HG02884 (cell line): Measurements from ENCODE around the gene SHPK.

Source experiments
- ATAC-seq: cut with Tn5 transposase; IDR thresholded peaks from one replicate; pipeline ENCODE4 v1.9.1; 2021; ENCODE audit warnings: mild to moderate bottlenecking, moderate library complexity; ENCODE audit not compliant: unreplicated experiment

SHPK gene

GRCh38 chr17:3636154-3636907, at the start of gene SHPK, which contains the start of gene CTNS:
SHPK (minus strand) TSS chr17:3636250; CDS start chr17:3636219, 31 bp downstream.
CTNS (plus strand) TSS chr17:3636760; CDS start chr17:3640207, 3,447 bp downstream.
- ATAC-seq: peak; percentile 88

- ATAC-seq: no peak
Observed at GRCh38 chr17:3685174-3685573, 49.1 kb upstream of the SHPK start.

DNA sequence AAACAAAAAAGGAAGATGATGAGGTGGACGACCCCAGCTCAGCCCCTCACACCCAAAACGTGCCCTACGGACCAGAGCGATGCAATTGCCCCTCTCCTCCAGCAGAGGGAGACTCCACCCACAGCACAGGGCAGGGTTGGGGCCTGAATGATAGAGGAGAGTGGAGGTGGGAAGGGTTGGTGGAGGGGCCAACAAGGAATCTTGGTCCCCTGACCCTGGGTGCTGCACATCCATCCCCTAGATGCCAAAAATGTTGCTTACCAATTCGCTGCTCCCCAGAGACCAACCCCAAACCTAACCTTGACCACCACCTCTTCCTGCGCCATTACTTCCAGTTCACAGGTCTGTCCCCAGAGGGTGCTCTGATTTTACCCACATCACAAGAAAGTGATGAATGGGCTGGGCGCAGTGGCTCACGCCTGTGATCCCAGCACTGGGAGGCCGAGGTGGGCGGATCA, 47.0 kb upstream of the SHPK start:
- no peak for ATAC-seq

- ATAC-seq: no peak
Observed at GRCh38 chr17:3682033-3682432, 46.0 kb upstream of the SHPK start.

- ATAC-seq: no peak
Observed at GRCh38 chr17:3681565-3681964, 45.5 kb upstream of the SHPK start.

- ATAC-seq: no peak
Observed at GRCh38 chr17:3681057-3681456, 45.0 kb upstream of the SHPK start.

DNA sequence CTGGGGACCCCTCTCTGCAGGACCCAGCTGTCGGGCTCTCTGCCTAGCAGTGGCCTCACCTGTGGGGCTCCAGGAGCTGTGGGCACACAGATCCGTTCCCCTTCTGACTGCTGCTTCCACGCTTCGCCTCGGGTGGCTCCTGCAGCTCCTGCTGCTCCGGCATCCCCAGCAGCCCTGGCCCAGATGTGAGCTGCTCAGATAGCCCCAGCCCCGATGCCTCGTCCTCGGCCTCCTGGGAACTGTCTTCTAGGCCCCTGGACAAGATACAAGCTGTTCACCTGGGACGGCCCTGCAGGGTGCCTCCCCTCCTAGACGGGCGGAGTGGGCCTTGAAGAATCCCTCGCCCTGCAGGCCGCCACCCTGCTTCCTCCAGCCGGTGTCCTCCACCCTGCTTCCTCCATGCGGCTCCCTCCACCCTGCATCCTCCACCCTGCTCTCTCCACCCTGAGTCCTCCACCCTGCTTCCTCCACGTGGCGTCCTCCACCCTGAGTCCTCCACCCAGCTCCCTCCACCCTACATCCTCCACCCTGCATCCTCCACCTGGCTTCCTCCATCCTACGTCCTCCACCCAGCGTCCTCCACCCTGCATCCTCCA, 43.6 kb upstream of the SHPK start:
- ATAC-seq: no peak

- no peak for ATAC-seq
Observed at GRCh38 chr17:3678821-3679530, 42.9 kb upstream of the SHPK start.

GRCh38 chr17:3678095-3678820, 42.2 kb upstream of the SHPK start:
- no peak for ATAC-seq

- ATAC-seq: no peak
Observed at GRCh38 chr17:3675886-3676285, 39.8 kb upstream of the SHPK start.

- ATAC-seq: no peak
Observed at GRCh38 chr17:3672571-3672970, 36.5 kb upstream of the SHPK start.

- ATAC-seq: no peak
Observed at GRCh38 chr17:3669548-3669947, 33.5 kb upstream of the SHPK start.

GRCh38 chr17:3669085-3669347, 33.0 kb upstream of the SHPK start:
- ATAC-seq: no peak

DNA sequence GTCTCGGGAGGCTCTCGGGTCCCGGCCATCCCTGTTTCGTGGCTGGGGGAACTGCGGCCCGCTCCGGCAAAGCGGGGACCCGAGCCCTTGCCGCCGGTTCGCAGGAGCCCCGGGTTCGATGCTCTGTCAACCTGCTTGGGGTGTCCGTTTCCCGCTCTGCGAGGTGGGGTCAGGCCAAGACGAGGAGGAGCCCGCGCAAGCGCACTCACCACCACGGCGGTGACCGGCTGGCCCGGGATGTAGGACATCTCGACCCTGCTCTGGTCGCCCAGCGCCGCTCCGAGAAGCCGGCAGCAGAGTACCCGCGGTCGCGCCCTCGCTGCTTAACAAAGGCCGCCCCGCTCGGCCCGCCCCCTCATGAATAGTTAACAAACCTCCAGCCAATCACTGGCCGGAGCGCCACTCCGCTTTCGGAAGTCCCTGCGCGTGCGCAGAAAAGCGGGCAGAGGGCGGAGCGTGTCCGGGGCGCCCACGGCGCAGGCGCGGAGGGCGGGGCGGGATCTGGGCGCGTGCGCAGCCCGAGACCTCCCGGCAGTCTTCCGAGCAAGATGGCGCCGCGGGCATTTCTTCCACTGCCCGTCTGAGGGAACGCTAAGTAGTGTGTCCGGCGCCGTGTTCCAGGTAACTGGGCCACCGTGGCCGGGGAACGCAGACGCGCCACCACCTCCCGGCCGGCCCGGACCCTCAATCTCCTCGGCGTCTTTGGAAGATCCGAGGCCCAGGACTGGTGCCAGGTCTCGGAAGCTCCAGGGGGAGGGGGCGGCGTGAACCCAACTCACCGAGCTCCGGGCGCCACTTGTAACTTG, 32.4 kb upstream of the SHPK start, which contains the start of the genes EMC6 and TAX1BP3:
EMC6 (plus strand) TSS at position 534 of the 806 bp plus-strand sequence. CDS start 335 bp downstream, outside the sequence.
TAX1BP3 (minus strand) TSS at position 300 of the 806 bp plus-strand sequence; CDS start at position 248, 52 bp downstream.
- peak; percentile 85 for ATAC-seq

DNA sequence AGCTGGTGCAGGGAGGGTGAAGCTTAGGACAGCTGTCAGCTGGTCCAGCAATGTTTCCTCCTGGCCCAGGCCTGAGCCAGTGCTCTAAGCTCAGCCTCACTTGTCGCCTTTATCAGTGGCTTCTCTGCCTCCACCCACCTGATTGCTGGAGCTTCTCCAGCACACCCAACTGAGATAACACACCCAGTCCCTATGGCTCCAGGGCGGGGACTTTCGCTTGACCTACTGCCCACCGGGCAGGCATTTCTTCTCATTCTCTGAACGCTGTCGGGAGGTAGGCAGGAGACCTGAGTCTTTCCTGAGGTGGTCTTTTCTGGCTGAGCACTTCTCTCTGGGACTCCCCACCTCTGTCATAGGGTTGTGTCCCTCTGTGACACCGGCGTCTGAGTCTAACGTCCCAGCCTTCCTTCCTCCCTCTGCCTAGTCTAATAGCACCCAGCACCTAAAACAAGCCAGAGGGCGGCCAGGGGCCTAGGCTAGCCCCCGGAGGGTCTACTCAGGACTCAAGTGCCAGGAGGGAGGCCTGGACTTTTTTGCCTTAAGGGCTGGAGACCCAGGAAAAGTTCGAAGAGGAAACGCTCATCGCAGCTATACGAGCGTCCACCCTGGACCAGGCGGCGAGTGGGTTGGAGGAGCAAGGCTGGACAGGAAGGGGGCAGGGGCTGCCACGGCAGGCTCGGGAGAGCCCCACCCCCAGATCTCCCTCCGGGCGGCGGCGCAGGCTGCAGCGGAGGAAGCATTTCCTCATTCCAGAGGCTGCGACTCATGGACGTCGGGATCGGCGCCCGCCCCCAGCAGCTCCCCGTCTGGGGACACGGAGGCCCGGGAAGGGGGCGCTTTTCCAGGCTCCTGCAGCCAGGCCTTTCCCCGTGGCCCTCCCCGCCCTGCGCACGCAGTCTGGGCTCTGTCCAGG, 31.6 kb upstream of the SHPK start:
- ATAC-seq: no peak

DNA sequence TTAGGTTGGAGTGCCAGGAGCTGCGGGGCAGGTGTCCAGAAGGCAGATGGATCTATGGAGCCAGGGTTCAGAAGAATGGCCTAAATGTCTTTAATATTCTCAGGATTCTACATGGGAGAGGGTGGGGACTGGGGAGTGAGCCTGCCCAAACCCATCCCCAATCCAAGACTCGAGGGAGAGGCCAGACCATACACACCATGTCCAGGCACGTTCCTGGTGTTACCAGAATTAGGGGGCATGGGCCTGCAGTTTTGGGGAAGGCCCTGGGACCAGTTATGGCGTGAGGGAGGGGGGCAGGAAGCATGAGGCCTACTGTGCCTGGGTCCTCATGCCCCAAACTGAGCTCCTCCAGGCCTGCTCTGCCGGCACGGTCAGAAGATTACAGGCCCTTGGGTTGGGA, 30.5 kb upstream of the SHPK start:
- no peak for ATAC-seq

DNA sequence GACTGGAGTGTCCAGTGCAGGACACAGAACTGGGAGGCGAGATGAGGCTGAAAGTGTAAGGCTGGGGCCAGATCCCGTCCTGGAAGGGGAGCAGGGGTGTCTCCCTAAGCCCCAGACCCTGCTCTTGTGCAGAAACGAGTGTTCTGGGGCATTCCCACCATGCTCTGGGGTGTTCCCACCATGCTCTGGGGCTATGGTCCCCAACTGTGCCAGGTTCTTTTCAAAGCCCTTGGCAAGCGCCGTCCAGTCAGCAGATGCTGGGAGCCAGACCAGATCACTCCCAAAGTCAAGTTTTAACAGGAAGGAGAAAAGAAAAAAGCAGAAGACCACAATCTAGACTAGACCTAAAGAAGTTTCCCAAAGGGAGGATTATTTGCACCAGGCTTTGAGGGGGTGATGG, 29.8 kb upstream of the SHPK start:
- ATAC-seq: no peak

- ATAC-seq: no peak
Observed at GRCh38 chr17:3663102-3664011, 27.3 kb upstream of the SHPK start.
